ENCODE results near the gene SNF8.

SNF8 gene

GRCh38 chr17:48981927-48982539 is 37.4 kb upstream of the SNF8 start:
- H3K9me3 ChIP-seq (ENCODE audit: control insufficient read depth, insufficient read depth, low read depth, low read length): no peaks in the 10 kb centered on the region
- H3K36me3 ChIP-seq (ENCODE audit: control insufficient read depth in 2 of 2, insufficient read depth in 1 of 2, low read length in 2 of 2): no peaks in the 10 kb centered on the region
- no peaks in the 10 kb centered on the region for H3K4me1 ChIP-seq (ENCODE audit: control insufficient read depth, insufficient read depth, low read length)
- H3K27ac ChIP-seq (ENCODE audit: extremely low read depth, low read depth, low read length): no peak overlapping the region
- CTCF ChIA-PET: no interaction called here
- POLR2A ChIA-PET: no interaction called here
- TF ChIP-seq ZNF366 (tag by site-specific recombination; conservative IDR thresholded peaks at IDR 0.05) (peak; percentile 87), ZNF416 (tag by site-specific recombination; IDR thresholded peaks at IDR 0.05) (no peak)
- no peak overlapping the region for H3K4me3 ChIP-seq (ENCODE audit: low read depth, low read length)

- Histone ChIP-seq H3K4me3 (ENCODE audit: low read depth, low read length) (no peak overlapping the region), H3K9me3 (ENCODE audit: control insufficient read depth, insufficient read depth, low read depth, low read length) (no peaks in the 10 kb centered on the region), H3K36me3 (ENCODE audit: control insufficient read depth in 2 of 2, insufficient read depth in 1 of 2, low read length in 2 of 2) (no peaks in the 10 kb centered on the region), H3K4me1 (ENCODE audit: control insufficient read depth, insufficient read depth, low read length) (peaks cover 15% of the 10 kb centered on the region), H3K27ac (ENCODE audit: extremely low read depth, low read depth, low read length) (no peak overlapping the region)
- ChIA-PET POLR2A (interaction anchor here (0.6 to 5.6 kb wide), 7 partner anchors 13 to 80 kb away, joined by 3 to 42 read pairs (median 4); partner anchors contain the start of genes IGF2BP1 and SNF8), CTCF (interaction anchor here (0.6 to 2.1 kb wide), 5 partner anchors 16 to 57 kb away, joined by 3 to 7 read pairs (median 4); partner anchors contain the start of gene SNF8)
- TF ChIP-seq ZNF571 (tag by site-specific recombination; IDR thresholded peaks at IDR 0.05) (no peak), ZNF785 (tag by site-specific recombination; IDR thresholded peaks at IDR 0.05) (no peak), ZNF157 (tag by site-specific recombination; IDR thresholded peaks at IDR 0.05) (no peak), ZBTB1 (tag by site-specific recombination; IDR thresholded peaks at IDR 0.05) (no peak), ZNF645 (tag by site-specific recombination; IDR thresholded peaks at IDR 0.05) (no peak), SP7 (tag by site-specific recombination; IDR thresholded peaks at IDR 0.05) (no peak), ZFHX2 (tag by site-specific recombination; conservative IDR thresholded peaks at IDR 0.05) (peak; percentile 42), ZNF404 (tag by site-specific recombination; IDR thresholded peaks at IDR 0.05) (no peak), BCL6B (tag by site-specific recombination; IDR thresholded peaks at IDR 0.05) (no peak), ZNF610 (tag by site-specific recombination; IDR thresholded peaks at IDR 0.05; ENCODE audit: borderline replicate concordance) (no peak), EGR2 (tag by site-specific recombination; IDR thresholded peaks at IDR 0.05; ENCODE audit: low read depth) (peak; percentile 53), ZSCAN18 (tag by site-specific recombination; IDR thresholded peaks at IDR 0.05) (no peak), ZNF18 (tag by site-specific recombination; IDR thresholded peaks at IDR 0.05) (no peak), PRDM10 (tag by site-specific recombination; IDR thresholded peaks at IDR 0.05) (no peak), ZNF48 (tag by site-specific recombination; IDR thresholded peaks at IDR 0.05) (no peak), PRDM4 (tag by site-specific recombination; IDR thresholded peaks at IDR 0.05) (peak; percentile 95), ZNF280D (tag by site-specific recombination; IDR thresholded peaks at IDR 0.05) (no peak)
Observed at GRCh38 chr17:48973806-48974205, 29.2 kb upstream of the SNF8 start.

All from HEK293 (cell line).